HL-60 (cell line): ENCODE measurements around the gene TPM1.

Source experiments
- CTCF ChIP-seq: IDR thresholded peaks from one replicate; pipeline ENCODE4 v1.5.1; 2011; ENCODE audit warnings: low read length, control low read depth, inconsistent platforms; ENCODE audit not compliant: insufficient read depth
- GABPA ChIP-seq: IDR thresholded peaks from 2 replicates; pipeline ENCODE4 v1.6.1; 2012; ENCODE audit warnings: low read depth
- POLR2AphosphoS5 ChIP-seq: IDR thresholded peaks from 2 replicates; pipeline ENCODE4 v1.6.1; 2012; ENCODE audit warnings: low read depth

GRCh38 chr15:63052961-63053698 lies 10.6 kb downstream of the TPM1 start:
- TF ChIP-seq POLR2AphosphoS5 (no peak), CTCF (no peak), GABPA (no peak)
